MCF 10A (cell line): ENCODE results near the gene ANKMY2. TPM values are rescaled to one million over a fixed set of nuclear protein-coding genes. Genes with fewer than 3 reads are reported as not detected.

Source experiments
- BruUV-seq: library from RNA; stranded (reverse); fragments of 400-500 nt; replicated peaks from 2 replicates; lab custom pipeline; 2021; lab: Mats Ljungman, UMichigan
- CTCF ChIA-PET: fragments of 300-600 bp; sonication (Branson Sonifier 250); formaldehyde crosslinking; extraction: SDS; loops from one replicate; lab custom pipeline; 2021; ENCODE audit warnings: antibody characterized with exemption, inconsistent platforms; lab: Yijun Ruan, JAX
- POLR2A ChIA-PET: fragments of 300-600, 350-650 bp; sonication (Branson Sonifier 250); formaldehyde crosslinking; extraction: SDS; loops from one replicate; lab custom pipeline; 2020; ENCODE audit warnings: antibody characterized with exemption, inconsistent platforms; lab: Yijun Ruan, JAX
- DNase-seq: peaks from one replicate; pipeline ENCODE4 v3.0.0-alpha.2; 2018; ENCODE audit not compliant: unreplicated experiment
- H3K27ac Mint-ChIP-seq: one replicate; pipeline ENCODE4 v1.8.0; 2022; ENCODE audit warnings: mild to moderate bottlenecking, low read depth, mixed read lengths; ENCODE audit not compliant: unreplicated experiment
- H3K27me3 Mint-ChIP-seq: one replicate; pipeline ENCODE4 v1.8.0; 2022; ENCODE audit warnings: mixed read lengths; ENCODE audit not compliant: insufficient read depth, unreplicated experiment
- H3K36me3 Mint-ChIP-seq: one replicate; pipeline ENCODE4 v1.8.0; 2022; ENCODE audit warnings: mild to moderate bottlenecking, moderate library complexity, mixed read lengths; ENCODE audit not compliant: insufficient read depth, unreplicated experiment
- H3K4me1 Mint-ChIP-seq: one replicate; pipeline ENCODE4 v1.8.0; 2022; ENCODE audit warnings: mixed read lengths; ENCODE audit not compliant: insufficient read depth, unreplicated experiment
- H3K4me3 Mint-ChIP-seq: one replicate; pipeline ENCODE4 v1.8.0; 2022; ENCODE audit warnings: mild to moderate bottlenecking, moderate library complexity, mixed read lengths; ENCODE audit not compliant: unreplicated experiment
- H3K9me3 Mint-ChIP-seq: one replicate; pipeline ENCODE4 v1.8.0; 2022; ENCODE audit warnings: mixed read lengths; ENCODE audit not compliant: unreplicated experiment
- intact Hi-C: fragments of 100-400 bp; cut with micrococcal nuclease; formaldehyde crosslinking; loops from 2 replicates; pipeline ENCODE4 v1.14.1; 2022
- total RNA-seq: library from RNA; stranded (reverse); gene quantifications from 2 replicates; pipeline ENCODE4 v1.2.3, GENCODE V29; 2022
- TF ChIP-seq, protein P1 (sequence below): fragments of 200-600 bp; IDR thresholded peaks from one replicate; pipeline ENCODE4 v1.8.0; 2022; ENCODE audit warnings: antibody characterized with exemption, mild to moderate bottlenecking; ENCODE audit not compliant: unreplicated experiment

ANKMY2 gene
- total RNA-seq, 1 experiment from 2014 or later, result 14.3 TPM

DNA sequence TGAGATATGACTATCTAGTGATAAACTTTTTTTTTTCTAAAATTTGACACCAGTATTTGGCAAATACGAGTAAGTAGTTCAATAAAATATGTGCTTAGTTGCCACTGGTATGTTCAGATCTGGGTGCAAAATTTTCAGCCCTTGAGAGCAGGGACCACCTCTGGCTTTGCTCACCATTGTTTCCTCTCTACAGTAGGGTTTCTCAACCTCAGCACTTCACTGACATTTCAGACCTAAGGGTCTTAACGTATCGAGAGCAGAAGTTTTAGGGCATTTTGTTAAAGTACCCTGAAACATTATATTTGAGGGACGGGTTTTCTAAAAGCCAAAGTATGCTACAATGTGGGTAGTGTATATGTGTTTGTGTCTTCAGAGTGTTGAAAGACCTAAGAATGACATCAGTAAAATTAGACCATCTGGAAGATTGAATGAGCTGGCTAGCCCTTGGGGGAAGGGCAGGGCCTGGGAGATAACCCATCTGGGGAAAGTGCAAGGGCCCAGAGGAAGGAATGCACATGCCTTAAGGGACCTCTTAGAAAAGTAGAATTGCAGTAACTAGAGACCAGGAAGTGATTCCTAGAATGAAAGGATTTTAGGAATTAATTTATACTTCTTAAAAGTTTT, 12.2 kb upstream of the ANKMY2 start:
- CTCF ChIA-PET, result interaction anchor here (0.7 kb wide), 2 partner anchors 9 to 38 kb away, joined by 3 read pairs; no protein-coding TSS in a partner anchor
- TF ChIP-seq, protein P1, sequence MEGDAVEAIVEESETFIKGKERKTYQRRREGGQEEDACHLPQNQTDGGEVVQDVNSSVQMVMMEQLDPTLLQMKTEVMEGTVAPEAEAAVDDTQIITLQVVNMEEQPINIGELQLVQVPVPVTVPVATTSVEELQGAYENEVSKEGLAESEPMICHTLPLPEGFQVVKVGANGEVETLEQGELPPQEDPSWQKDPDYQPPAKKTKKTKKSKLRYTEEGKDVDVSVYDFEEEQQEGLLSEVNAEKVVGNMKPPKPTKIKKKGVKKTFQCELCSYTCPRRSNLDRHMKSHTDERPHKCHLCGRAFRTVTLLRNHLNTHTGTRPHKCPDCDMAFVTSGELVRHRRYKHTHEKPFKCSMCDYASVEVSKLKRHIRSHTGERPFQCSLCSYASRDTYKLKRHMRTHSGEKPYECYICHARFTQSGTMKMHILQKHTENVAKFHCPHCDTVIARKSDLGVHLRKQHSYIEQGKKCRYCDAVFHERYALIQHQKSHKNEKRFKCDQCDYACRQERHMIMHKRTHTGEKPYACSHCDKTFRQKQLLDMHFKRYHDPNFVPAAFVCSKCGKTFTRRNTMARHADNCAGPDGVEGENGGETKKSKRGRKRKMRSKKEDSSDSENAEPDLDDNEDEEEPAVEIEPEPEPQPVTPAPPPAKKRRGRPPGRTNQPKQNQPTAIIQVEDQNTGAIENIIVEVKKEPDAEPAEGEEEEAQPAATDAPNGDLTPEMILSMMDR, result no peak
- Mint-ChIP-seq H3K27me3 (no peaks in the 10 kb centered on the region), H3K4me1 (peaks cover 34% of the 10 kb centered on the region), H3K4me3 (no peak overlapping the region), H3K9me3 (no peaks in the 10 kb centered on the region), H3K27ac (peak overlapping the region; percentile 40), H3K36me3 (no peaks in the 10 kb centered on the region)
- POLR2A ChIA-PET, result interaction anchor here (3.5 to 7.3 kb wide), 2 partner anchors 10 to 11 kb away, joined by 19 to 76 read pairs; partner anchors contain the start of genes ANKMY2 and BZW2
- BruUV-seq, result no TSS peak
- peak; percentile 83 for DNase-seq
- intact Hi-C loops, result no loop called here

DNA sequence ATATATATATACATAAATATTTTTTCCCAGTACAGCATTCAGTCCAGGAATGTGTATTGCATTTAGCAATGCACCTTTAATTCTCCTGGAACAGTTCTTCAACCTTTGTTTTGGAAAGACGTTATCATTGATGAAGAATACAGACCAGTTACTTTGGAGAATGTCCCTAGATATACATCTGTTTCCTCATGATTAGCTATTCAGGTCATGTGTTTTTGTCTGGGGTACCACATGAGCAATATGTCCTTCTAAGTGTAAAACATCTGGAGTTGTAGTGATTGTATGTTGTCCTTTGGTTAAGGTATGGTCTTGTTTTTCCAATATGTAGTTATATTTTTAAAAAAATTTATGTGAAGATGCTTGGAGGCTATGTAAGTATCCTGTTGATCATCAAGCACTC, 10.6 kb upstream of the ANKMY2 start:
- intact Hi-C loops, result no loop called here
- no peak for DNase-seq
- ChIA-PET POLR2A (interaction anchor here (2.1 to 7.3 kb wide), 3 partner anchors 8 to 12 kb away, joined by 6 to 76 read pairs (median 19); partner anchors contain the start of genes ANKMY2 and BZW2), CTCF (interaction anchor here (1.0 to 1.1 kb wide), 2 partner anchors 9 to 11 kb away, joined by 3 to 4 read pairs; no protein-coding TSS in a partner anchor)
- BruUV-seq, result no TSS peak
- H3K36me3 Mint-ChIP-seq, result no peaks in the 10 kb centered on the region
- TF ChIP-seq, protein P1, result no peak
- no peaks in the 10 kb centered on the region for H3K27me3 Mint-ChIP-seq
- H3K27ac Mint-ChIP-seq, result no peak overlapping the region
- H3K9me3 Mint-ChIP-seq, result no peaks in the 10 kb centered on the region
- no peak overlapping the region for H3K4me3 Mint-ChIP-seq
- peaks cover 28% of the 10 kb centered on the region for H3K4me1 Mint-ChIP-seq

DNA sequence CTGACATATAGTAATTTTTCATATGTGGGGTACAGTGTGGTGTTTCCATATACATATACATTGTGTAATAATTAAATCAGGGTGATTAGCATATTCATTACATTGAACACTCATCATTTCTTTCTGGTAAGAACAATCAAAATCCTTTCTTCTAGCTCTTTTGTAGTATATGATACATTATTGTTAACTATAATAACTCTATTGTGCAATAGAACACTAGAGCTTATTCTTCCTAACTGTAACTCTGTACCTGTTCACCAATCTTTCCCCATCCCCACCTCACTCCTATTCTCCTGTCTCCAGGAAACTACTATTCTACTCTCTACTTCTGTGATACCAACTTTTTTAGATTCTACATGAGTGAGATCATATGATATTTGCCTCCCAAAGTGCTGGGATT, 9.8 kb upstream of the ANKMY2 start:
- peaks cover 25% of the 10 kb centered on the region for H3K4me1 Mint-ChIP-seq
- ChIA-PET POLR2A (interaction anchor here (0.6 to 7.3 kb wide), 5 partner anchors 8 to 942 kb away, joined by 3 to 76 read pairs (median 5); partner anchors contain the start of genes ANKMY2 and BZW2), CTCF (no interaction called here)
- no peaks in the 10 kb centered on the region for H3K27me3 Mint-ChIP-seq
- BruUV-seq, result no TSS peak
- no peak overlapping the region for H3K4me3 Mint-ChIP-seq
- intact Hi-C loops, result no loop called here
- no peak for DNase-seq
- H3K27ac Mint-ChIP-seq, result no peak overlapping the region
- H3K9me3 Mint-ChIP-seq, result no peaks in the 10 kb centered on the region
- no peaks in the 10 kb centered on the region for H3K36me3 Mint-ChIP-seq
- TF ChIP-seq, protein P1, result no peak

DNA sequence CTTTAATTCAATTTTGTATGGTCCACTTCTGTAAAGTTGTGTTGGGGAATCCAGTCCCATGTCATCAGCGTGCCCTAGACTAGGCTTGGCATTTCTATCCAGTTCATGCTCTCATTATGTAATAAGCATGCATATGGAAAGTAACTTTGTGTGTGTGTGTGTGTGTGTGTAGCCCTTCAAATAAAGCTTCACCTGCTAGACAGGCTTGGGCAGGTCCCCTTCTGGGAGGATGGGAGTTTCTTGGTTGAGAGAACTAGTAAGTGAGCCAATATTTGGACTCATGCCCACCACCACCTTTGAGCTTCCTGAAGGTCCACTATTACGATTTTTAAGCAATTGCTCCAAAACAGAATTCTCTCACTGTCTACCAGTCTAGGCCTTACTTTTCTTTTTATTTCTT, 7.3 kb upstream of the ANKMY2 start:
- ChIA-PET CTCF (interaction anchor here (0.7 to 1.3 kb wide), 2 partner anchors 53 to 575 kb away, joined by 3 to 5 read pairs; no protein-coding TSS in a partner anchor), POLR2A (interaction anchor here (0.6 to 3.2 kb wide), 7 partner anchors 8 to 451 kb away, joined by 3 to 23 read pairs (median 4); no protein-coding TSS in a partner anchor)
- intact Hi-C loops, result no loop called here
- Mint-ChIP-seq H3K36me3 (no peaks in the 10 kb centered on the region), H3K27me3 (no peaks in the 10 kb centered on the region), H3K27ac (peak overlapping the region; percentile 49), H3K9me3 (no peaks in the 10 kb centered on the region), H3K4me3 (no peak overlapping the region), H3K4me1 (peaks cover 40% of the 10 kb centered on the region)
- peak; percentile 92 for DNase-seq
- BruUV-seq, result no TSS peak
- TF ChIP-seq, protein P1, result no peak
